ENCODE results near the gene FOCAD. TPM values are rescaled to one million over a fixed set of nuclear protein-coding genes. Genes with fewer than 3 reads are reported as not detected.

Gene FOCAD
- total and polyA plus RNA-seq, 2 donors (not counting 1 experiment from before 2014, with no cell fraction given) = 40.3 to 145 TPM

GRCh38 chr9:20760246-20760891 is 76.3 kb downstream of the FOCAD start:
- DNase-seq (ENCODE audit: low read depth in 2 of 2) = no peak
- no peak for TF ChIP-seq CTCF (conservative IDR thresholded peaks at IDR 0.05 in 1 of 2, IDR thresholded peaks at IDR 0.05 in 1 of 2; ENCODE audit: low read depth in 1 of 2, low read length in 2 of 2)
- Histone ChIP-seq H3K36me3 (ENCODE audit: control insufficient read depth, insufficient read depth, low read length) (no peaks in the 10 kb centered on the region), H3K4me2 (ENCODE audit: extremely low read depth, insufficient read depth, low read length) (no peak overlapping the region), H4K20me1 (ENCODE audit: control insufficient read depth, extremely low read depth, insufficient read depth, low read length) (no peaks in the 10 kb centered on the region), H3K27ac (ENCODE audit: insufficient read depth, low read length) (no peak overlapping the region), H3K9me3 (ENCODE audit: control insufficient read depth, insufficient read depth, low read depth, low read length) (no peaks in the 10 kb centered on the region), H3K4me1 (ENCODE audit: control insufficient read depth, extremely low read depth, insufficient read depth, low read length) (no peaks in the 10 kb centered on the region), H3K9ac (ENCODE audit: insufficient read depth, low read length) (no peak overlapping the region), H3K79me2 (ENCODE audit: control insufficient read depth, insufficient read depth, low read length) (no peaks in the 10 kb centered on the region), H3K27me3 (ENCODE audit: control insufficient read depth, insufficient read depth, low read length) (no peaks in the 10 kb centered on the region), H3K4me3 (replicated peaks in 1 of 4; ENCODE audit: control extremely low read depth in 1 of 4, insufficient read depth in 1 of 4, low read depth in 3 of 4, low read length in 4 of 4) (no peak overlapping the region), H2AFZ (ENCODE audit: low read length) (no peak overlapping the region)

DNA sequence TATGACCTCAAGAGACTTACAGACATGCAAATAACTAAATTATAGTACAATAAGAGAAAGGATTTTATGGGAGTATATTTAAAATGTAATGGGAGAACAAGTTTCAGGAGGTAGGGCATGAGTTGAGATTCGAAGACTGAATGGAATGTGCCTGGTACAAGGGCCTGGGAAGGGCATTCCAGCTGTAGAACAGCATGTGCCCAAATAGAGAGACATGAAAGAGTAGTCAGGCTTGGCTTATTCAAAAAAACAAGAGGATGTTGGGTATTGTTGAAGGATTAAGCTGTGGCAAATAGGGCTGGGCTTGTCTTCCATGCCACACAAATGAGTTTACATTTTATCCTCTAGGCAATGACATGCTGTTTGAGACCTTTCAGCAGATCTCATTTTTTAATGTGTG is 86.9 kb downstream of the FOCAD start:
- Histone ChIP-seq H3K27ac (ENCODE audit: insufficient read depth, low read length) (no peak overlapping the region), H3K79me2 (ENCODE audit: control insufficient read depth, insufficient read depth, low read length) (no peaks in the 10 kb centered on the region), H3K36me3 (ENCODE audit: control insufficient read depth, insufficient read depth, low read length) (peaks cover 2% of the 10 kb centered on the region), H3K9ac (ENCODE audit: insufficient read depth, low read length) (no peak overlapping the region), H4K20me1 (ENCODE audit: control insufficient read depth, extremely low read depth, insufficient read depth, low read length) (no peaks in the 10 kb centered on the region), H3K27me3 (ENCODE audit: control insufficient read depth, insufficient read depth, low read length) (no peaks in the 10 kb centered on the region), H3K9me3 (ENCODE audit: control insufficient read depth, insufficient read depth, low read depth, low read length) (no peaks in the 10 kb centered on the region), H3K4me1 (ENCODE audit: control insufficient read depth, extremely low read depth, insufficient read depth, low read length) (no peaks in the 10 kb centered on the region), H3K4me2 (ENCODE audit: extremely low read depth, insufficient read depth, low read length) (no peak overlapping the region), H2AFZ (ENCODE audit: low read length) (no peak overlapping the region), H3K4me3 (replicated peaks in 1 of 4; ENCODE audit: control extremely low read depth in 1 of 4, insufficient read depth in 1 of 4, low read depth in 3 of 4, low read length in 4 of 4) (no peak overlapping the region)
- no peak for DNase-seq (ENCODE audit: low read depth in 2 of 2)
- TF ChIP-seq EZH2 (IDR thresholded peaks at IDR 0.05; ENCODE audit: low read length, missing control alignments) = no peak
- TF ChIP-seq CTCF (conservative IDR thresholded peaks at IDR 0.05 in 1 of 2, IDR thresholded peaks at IDR 0.05 in 1 of 2; ENCODE audit: low read depth in 1 of 2, low read length in 2 of 2) = no peak

GRCh38 chr9:20771729-20772128 is 87.7 kb downstream of the FOCAD start:
- no peaks in the 10 kb centered on the region for H3K9me3 ChIP-seq (ENCODE audit: control insufficient read depth, insufficient read depth, low read depth, low read length)
- H3K4me3 ChIP-seq (replicated peaks in 1 of 4; ENCODE audit: control extremely low read depth in 1 of 4, insufficient read depth in 1 of 4, low read depth in 3 of 4, low read length in 4 of 4) = no peak overlapping the region
- no peak overlapping the region for H2AFZ ChIP-seq (ENCODE audit: low read length)
- H3K79me2 ChIP-seq (ENCODE audit: control insufficient read depth, insufficient read depth, low read length) = no peaks in the 10 kb centered on the region
- H4K20me1 ChIP-seq (ENCODE audit: control insufficient read depth, extremely low read depth, insufficient read depth, low read length) = no peaks in the 10 kb centered on the region
- H3K4me2 ChIP-seq (ENCODE audit: extremely low read depth, insufficient read depth, low read length) = no peak overlapping the region
- H3K4me1 ChIP-seq (ENCODE audit: control insufficient read depth, extremely low read depth, insufficient read depth, low read length) = no peaks in the 10 kb centered on the region
- no peaks in the 10 kb centered on the region for H3K27me3 ChIP-seq (ENCODE audit: control insufficient read depth, insufficient read depth, low read length)
- no peak overlapping the region for H3K9ac ChIP-seq (ENCODE audit: insufficient read depth, low read length)
- H3K36me3 ChIP-seq (ENCODE audit: control insufficient read depth, insufficient read depth, low read length) = peaks cover 2% of the 10 kb centered on the region
- no peak overlapping the region for H3K27ac ChIP-seq (ENCODE audit: insufficient read depth, low read length)
- TF ChIP-seq CTCF (conservative IDR thresholded peaks at IDR 0.05 in 1 of 2, IDR thresholded peaks at IDR 0.05 in 1 of 2; ENCODE audit: low read depth in 1 of 2, low read length in 2 of 2) (no peak), EZH2 (IDR thresholded peaks at IDR 0.05; ENCODE audit: low read length, missing control alignments) (no peak)
- no peak for DNase-seq (ENCODE audit: low read depth in 2 of 2)

All from fibroblast of lung (primary cell).